ENCODE results near the gene ZER1.

DNA sequence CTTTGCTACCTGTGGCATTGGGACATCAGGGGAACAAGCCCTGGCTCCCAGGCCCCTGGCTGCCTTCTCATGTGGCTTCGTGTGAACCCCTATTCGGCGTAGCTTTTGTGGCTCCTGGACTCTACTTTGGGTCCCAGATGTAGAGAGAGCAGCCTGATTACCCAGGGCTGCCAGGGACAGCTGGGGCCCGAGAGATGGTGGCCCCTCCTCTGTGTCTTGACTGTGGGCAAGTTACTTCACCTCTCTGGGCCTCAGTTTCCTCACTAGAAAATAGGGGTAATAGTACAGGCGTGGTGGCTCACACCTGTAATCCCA, 67.4 kb downstream of the ZER1 start:
- TF ChIP-seq CTCF (IDR thresholded peaks at IDR 0.05; ENCODE audit: insufficient read depth, low read length, poor library complexity, severe bottlenecking) (no peak), EZH2phosphoT487 (conservative IDR thresholded peaks at IDR 0.05; ENCODE audit: low read length) (no peak)

Data from SU-DHL-6 (cell line).